ENCODE data around the gene RBM3.

- no peak for TF ChIP-seq TAF1 (IDR thresholded peaks at IDR 0.05; ENCODE audit: borderline replicate concordance, insufficient read depth, low read length)
- no peak for TF ChIP-seq REST (IDR thresholded peaks at IDR 0.05; ENCODE audit: insufficient read depth in 1 of 2, low read depth in 2 of 2, low read length in 2 of 2)
These were observed 15.3 kb downstream of the RBM3 start for GRCh38 chrX:48589482-48590162.

Data from PFSK-1 (cell line).